Endothelial cell of umbilical vein (primary cell): ENCODE results near the gene BLVRA. TPM values are rescaled to one million over a fixed set of nuclear protein-coding genes. Genes with fewer than 3 reads are reported as not detected.

Experiments used
- BruUV-seq: library from RNA; stranded (reverse); fragments of 400-500 nt; replicated peaks from 2 replicates; lab custom pipeline; 2021; lab: Mats Ljungman, UMichigan
- CTCF ChIA-PET: fragments of 300-600, 350-600 bp; sonication (Branson Sonifier 250); formaldehyde crosslinking; loops from one replicate; lab custom pipeline; 2021; ENCODE audit warnings: antibody characterized with exemption, inconsistent platforms; lab: Charles Lee
- POLR2A ChIA-PET: fragments of 300-600, 350-600 bp; sonication (Branson Sonifier 250); formaldehyde crosslinking; loops from one replicate; lab custom pipeline; 2021; ENCODE audit warnings: antibody characterized with exemption, inconsistent platforms; lab: Charles Lee
- DNase-seq: peaks from one replicate; pipeline ENCODE4 v3.0.0-alpha.2; 2011; ENCODE audit warnings: low read depth, low spot score
- FAIRE-seq: peaks from 2 replicates; lab custom pipeline; 2011; peaks lifted over from hg19 to GRCh38; lab: Jason Lieb, UNC
- H2AFZ ChIP-seq: 2 replicates; pipeline ENCODE4 v1.6.0; 2012; ENCODE audit warnings: low read depth, low read length, control low read depth, inconsistent platforms
- H3K27ac ChIP-seq: 2 replicates; pipeline ENCODE4 v1.5.1; 2011; ENCODE audit warnings: low read depth, mild to moderate bottlenecking, control low read depth, low read length, moderate library complexity; ENCODE audit not compliant: insufficient read depth
- H3K27me3 ChIP-seq, 2 experiments: 2 replicates each; pipeline versions ENCODE4 v1.6.0 to v1.6.1; 2011; ENCODE audit warnings: low read length in 2 of 2, mixed read lengths in 1 of 2; ENCODE audit not compliant: control insufficient read depth in 2 of 2, insufficient read depth in 2 of 2
- H3K36me3 ChIP-seq, 2 experiments: 2 replicates in 1 of 2; 3 replicates in 1 of 2; pipeline ENCODE4 v1.5.1; 2011; ENCODE audit warnings: low read length in 2 of 2, mild to moderate bottlenecking in 1 of 2, moderate library complexity in 1 of 2; ENCODE audit not compliant: control insufficient read depth in 2 of 2, insufficient read depth in 2 of 2; ENCODE audit errors: extremely low read depth in 1 of 2
- H3K4me1 ChIP-seq: 3 replicates; pipeline ENCODE4 v1.5.1; 2011; ENCODE audit warnings: mild to moderate bottlenecking, low read length; ENCODE audit not compliant: control insufficient read depth, insufficient read depth; ENCODE audit errors: extremely low read depth
- H3K4me2 ChIP-seq: 2 replicates; pipeline ENCODE4 v1.6.1; 2011; ENCODE audit warnings: low read length, control low read depth, mixed read lengths; ENCODE audit not compliant: insufficient read depth
- H3K4me3 ChIP-seq, 3 experiments: fragments of 200-600 bp in 1 of 3; sonication (generic), shearing (Covaris generic) in 1 of 3; replicated peaks in 1 of 3; 2 replicates each; pipeline ENCODE4 v1.5.1; 2011 to 2016; ENCODE audit warnings: control low read depth in 3 of 3, low read length in 3 of 3, mild to moderate bottlenecking in 2 of 3, inconsistent platforms in 1 of 3, low read depth in 1 of 3, moderate library complexity in 1 of 3; ENCODE audit not compliant: insufficient read depth in 1 of 3
- H3K79me2 ChIP-seq: 2 replicates; pipeline ENCODE4 v1.6.0; 2012; ENCODE audit warnings: low read length, inconsistent platforms; ENCODE audit not compliant: control insufficient read depth, insufficient read depth
- H3K9ac ChIP-seq: replicated peaks from 2 replicates; pipeline ENCODE3; 2011; ENCODE audit warnings: low read length, control low read depth; ENCODE audit not compliant: insufficient read depth; ENCODE audit errors: extremely low read depth
- H3K9me1 ChIP-seq: replicated peaks from 3 replicates; pipeline ENCODE4 v1.6.0; 2011; ENCODE audit warnings: mild to moderate bottlenecking, low read length; ENCODE audit not compliant: control insufficient read depth, insufficient read depth; ENCODE audit errors: extremely low read depth
- H3K9me3 ChIP-seq: replicated peaks from 2 replicates; pipeline ENCODE4 v1.5.1; 2012; ENCODE audit warnings: low read length, inconsistent platforms; ENCODE audit not compliant: control insufficient read depth, insufficient read depth
- H4K20me1 ChIP-seq: replicated peaks from 2 replicates; pipeline ENCODE3; 2011; ENCODE audit warnings: mild to moderate bottlenecking, low read length; ENCODE audit not compliant: control insufficient read depth, insufficient read depth; ENCODE audit errors: extremely low read depth
- EZH2 ChIP-seq: IDR thresholded peaks from 2 replicates; pipeline ENCODE4 v1.6.1; 2012; ENCODE audit warnings: borderline replicate concordance, low read depth, mild to moderate bottlenecking, moderate library complexity, low read length, inconsistent platforms; ENCODE audit not compliant: severe bottlenecking
- FOS ChIP-seq: IDR thresholded peaks from 2 replicates; pipeline ENCODE4 v1.6.1; 2011; ENCODE audit warnings: mild to moderate bottlenecking, low read length, moderate library complexity, borderline replicate concordance; ENCODE audit not compliant: insufficient read depth
- GATA2 ChIP-seq: IDR thresholded peaks from 2 replicates; pipeline ENCODE4 v1.7.0; 2011; ENCODE audit warnings: low read depth, mild to moderate bottlenecking, moderate library complexity, mixed read lengths, low read length; ENCODE audit not compliant: insufficient read length, insufficient read depth
- JUN ChIP-seq: IDR thresholded peaks from 2 replicates; pipeline ENCODE4 v1.6.1; 2011; ENCODE audit warnings: borderline replicate concordance, low read depth; ENCODE audit not compliant: insufficient read length, insufficient read depth
- MYC ChIP-seq: IDR thresholded peaks from one replicate; pipeline ENCODE4 v1.6.1; 2011; ENCODE audit warnings: mild to moderate bottlenecking, low read depth, low read length
- POLR2A ChIP-seq: IDR thresholded peaks from 2 replicates; pipeline ENCODE4 v1.6.1; 2012; ENCODE audit warnings: low read depth, mild to moderate bottlenecking, control low read depth, low read length
- POLR2AphosphoS5 ChIP-seq: IDR thresholded peaks from 2 replicates; pipeline ENCODE4 v1.6.1; 2012; ENCODE audit warnings: low read depth, mild to moderate bottlenecking, control low read depth, low read length, moderate library complexity; ENCODE audit not compliant: insufficient read depth
- dilution Hi-C: fragments of 300-500 bp; cut with MboI; formaldehyde crosslinking; loops from one replicate; pipeline ENCODE4 v1.15.0; 2019; ENCODE audit warnings: low sequenced_read_pairs; ENCODE audit not compliant: extremely low pct_ligation_motif_present
- intact Hi-C: fragments of 100-400 bp; cut with micrococcal nuclease; formaldehyde crosslinking; loops from one replicate; pipeline ENCODE4 v1.10.0; 2022
- polyA plus RNA-seq, 4 experiments: library from polyadenylated mRNA; depleted of rRNA in 3 of 4; stranded (reverse) in 3 of 4; unstranded in 1 of 4; fragments of >200 nt; gene quantifications; 2 replicates each; pipeline versions ENCODE4 v1.2.1 to v1.2.3, GENCODE V29; 2011 to 2012; ENCODE audit warnings: missing spikeins in 1 of 4
- total RNA-seq: library from RNA; stranded (reverse); gene quantifications from 2 replicates; pipeline ENCODE4 v1.2.3, GENCODE V29; 2021
- TF ChIP-seq, protein P1 (sequence below), 2 donors: IDR thresholded peaks; 1 replicate in 1 of 2; 2 replicates in 1 of 2; pipeline ENCODE4 v1.5.1; 2011; ENCODE audit warnings: low read length in 2 of 2, mild to moderate bottlenecking in 2 of 2, moderate library complexity in 2 of 2, control low read depth in 1 of 2, inconsistent platforms in 1 of 2, low read depth in 1 of 2; ENCODE audit not compliant: insufficient read depth in 1 of 2; ENCODE audit errors: extremely low read depth in 1 of 2
- TF ChIP-seq, protein P2 (sequence below): IDR thresholded peaks from 2 replicates; pipeline ENCODE4 v1.6.1; 2011; ENCODE audit not compliant: insufficient read depth, insufficient read length

BLVRA gene
- total and polyA plus RNA-seq, 2 donors (not counting 3 experiments of a cell fraction or from before 2014, with no cell fraction given) = 24.0 to 34.5 TPM

DNA sequence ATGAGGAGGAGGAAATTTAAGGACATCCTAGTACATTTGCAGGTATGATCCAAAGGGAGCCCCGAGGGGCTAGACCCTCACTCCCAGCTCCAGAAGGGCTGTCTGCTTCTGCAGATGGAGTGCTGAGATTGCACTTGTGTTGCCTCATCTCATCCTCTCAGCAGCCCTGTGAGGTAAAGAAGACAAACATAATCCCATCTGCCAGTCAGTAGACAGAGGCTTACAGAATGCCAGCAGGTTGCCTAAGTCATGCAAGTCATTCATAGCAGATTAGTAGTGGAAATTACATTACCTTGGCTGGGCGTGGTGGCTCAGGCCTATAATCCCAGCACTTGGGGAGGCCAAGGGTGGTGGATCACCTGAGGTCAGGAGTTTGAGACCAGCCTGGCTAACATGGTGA lies 45.4 kb downstream of the BLVRA start:
- FAIRE-seq = no peak
- H3K79me2 ChIP-seq = no peaks in the 10 kb centered on the region

More for the DNA sequence above, 45.4 kb downstream of the BLVRA start:
- no peaks in the 10 kb centered on the region for H3K9me3 ChIP-seq
- no peak for DNase-seq
- no peaks in the 10 kb centered on the region for H3K27me3 ChIP-seq
- no peak overlapping the region for H3K9ac ChIP-seq
- no TSS peak for BruUV-seq
- TF ChIP-seq MYC (no peak), FOS (no peak), EZH2 (no peak), JUN (no peak), POLR2A (no peak), POLR2AphosphoS5 (no peak), GATA2 (no peak)
- TF ChIP-seq, protein P1, sequence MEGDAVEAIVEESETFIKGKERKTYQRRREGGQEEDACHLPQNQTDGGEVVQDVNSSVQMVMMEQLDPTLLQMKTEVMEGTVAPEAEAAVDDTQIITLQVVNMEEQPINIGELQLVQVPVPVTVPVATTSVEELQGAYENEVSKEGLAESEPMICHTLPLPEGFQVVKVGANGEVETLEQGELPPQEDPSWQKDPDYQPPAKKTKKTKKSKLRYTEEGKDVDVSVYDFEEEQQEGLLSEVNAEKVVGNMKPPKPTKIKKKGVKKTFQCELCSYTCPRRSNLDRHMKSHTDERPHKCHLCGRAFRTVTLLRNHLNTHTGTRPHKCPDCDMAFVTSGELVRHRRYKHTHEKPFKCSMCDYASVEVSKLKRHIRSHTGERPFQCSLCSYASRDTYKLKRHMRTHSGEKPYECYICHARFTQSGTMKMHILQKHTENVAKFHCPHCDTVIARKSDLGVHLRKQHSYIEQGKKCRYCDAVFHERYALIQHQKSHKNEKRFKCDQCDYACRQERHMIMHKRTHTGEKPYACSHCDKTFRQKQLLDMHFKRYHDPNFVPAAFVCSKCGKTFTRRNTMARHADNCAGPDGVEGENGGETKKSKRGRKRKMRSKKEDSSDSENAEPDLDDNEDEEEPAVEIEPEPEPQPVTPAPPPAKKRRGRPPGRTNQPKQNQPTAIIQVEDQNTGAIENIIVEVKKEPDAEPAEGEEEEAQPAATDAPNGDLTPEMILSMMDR (IDR thresholded peaks at IDR 0.05; ENCODE audit: extremely low read depth in 1 of 2, insufficient read depth in 1 of 2, low read depth in 1 of 2, low read length in 2 of 2) = no peak
- TF ChIP-seq, protein P2, sequence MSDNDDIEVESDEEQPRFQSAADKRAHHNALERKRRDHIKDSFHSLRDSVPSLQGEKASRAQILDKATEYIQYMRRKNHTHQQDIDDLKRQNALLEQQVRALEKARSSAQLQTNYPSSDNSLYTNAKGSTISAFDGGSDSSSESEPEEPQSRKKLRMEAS = no peak
- no peak overlapping the region for H2AFZ ChIP-seq
- ChIA-PET POLR2A (no interaction called here), CTCF (no interaction called here)
- H3K9me1 ChIP-seq = no peaks in the 10 kb centered on the region
- intact Hi-C loops (no loop called here), dilution Hi-C loops (no loop called here)
- no peak overlapping the region for H3K27ac ChIP-seq
- no peak overlapping the region for H3K4me2 ChIP-seq
- H4K20me1 ChIP-seq = no peaks in the 10 kb centered on the region
- H3K36me3 ChIP-seq = peaks cover 0 to 9% of the 10 kb centered on the region in 2 experiments
- no peaks in the 10 kb centered on the region for H3K4me1 ChIP-seq
- no peak overlapping the region for H3K4me3 ChIP-seq
